Central memory CD8-positive, alpha-beta T cell (primary cell): ENCODE measurements around the gene RNF212.

Experiments used
- ATAC-seq: fragments of 150-1000 bp; cut with Tn5 transposase; replicated peaks from 2 replicates; pipeline ENCODE4 v1.10.0; 2022; ENCODE audit warnings: mild to moderate bottlenecking, moderate FRiP score, moderate number of reproducible peaks; ENCODE audit not compliant: poor library complexity, severe bottlenecking; ENCODE audit errors: extremely low read depth
- DNase-seq, 2 donors: peaks; one replicate each; pipeline ENCODE4 v3.0.0; 2021; ENCODE audit warnings: low spot score in 2 of 2
- H3K27ac Mint-ChIP-seq: one replicate; pipeline ENCODE4 v1.8.0; 2022; ENCODE audit warnings: low read depth, mild to moderate bottlenecking, moderate library complexity, mixed read lengths
- H3K27me3 Mint-ChIP-seq: one replicate; pipeline ENCODE4 v1.8.0; 2022; ENCODE audit warnings: mixed read lengths
- H3K36me3 Mint-ChIP-seq: one replicate; pipeline ENCODE4 v1.8.0; 2022; ENCODE audit warnings: mild to moderate bottlenecking, moderate library complexity, mixed read lengths; ENCODE audit not compliant: insufficient read depth
- H3K4me1 Mint-ChIP-seq: one replicate; pipeline ENCODE4 v1.8.0; 2022; ENCODE audit warnings: mixed read lengths
- H3K4me3 Mint-ChIP-seq: one replicate; pipeline ENCODE4 v1.8.0; 2022; ENCODE audit warnings: mild to moderate bottlenecking, moderate library complexity, mixed read lengths
- H3K9me3 Mint-ChIP-seq: one replicate; pipeline ENCODE4 v1.8.0; 2022; ENCODE audit warnings: mixed read lengths

The RNF212 gene, protein sequence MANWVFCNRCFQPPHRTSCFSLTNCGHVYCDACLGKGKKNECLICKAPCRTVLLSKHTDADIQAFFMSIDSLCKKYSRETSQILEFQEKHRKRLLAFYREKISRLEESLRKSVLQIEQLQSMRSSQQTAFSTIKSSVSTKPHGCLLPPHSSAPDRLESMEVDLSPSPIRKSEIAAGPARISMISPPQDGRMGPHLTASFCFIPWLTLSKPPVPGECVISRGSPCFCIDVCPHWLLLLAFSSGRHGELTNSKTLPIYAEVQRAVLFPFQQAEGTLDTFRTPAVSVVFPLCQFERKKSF

DNA sequence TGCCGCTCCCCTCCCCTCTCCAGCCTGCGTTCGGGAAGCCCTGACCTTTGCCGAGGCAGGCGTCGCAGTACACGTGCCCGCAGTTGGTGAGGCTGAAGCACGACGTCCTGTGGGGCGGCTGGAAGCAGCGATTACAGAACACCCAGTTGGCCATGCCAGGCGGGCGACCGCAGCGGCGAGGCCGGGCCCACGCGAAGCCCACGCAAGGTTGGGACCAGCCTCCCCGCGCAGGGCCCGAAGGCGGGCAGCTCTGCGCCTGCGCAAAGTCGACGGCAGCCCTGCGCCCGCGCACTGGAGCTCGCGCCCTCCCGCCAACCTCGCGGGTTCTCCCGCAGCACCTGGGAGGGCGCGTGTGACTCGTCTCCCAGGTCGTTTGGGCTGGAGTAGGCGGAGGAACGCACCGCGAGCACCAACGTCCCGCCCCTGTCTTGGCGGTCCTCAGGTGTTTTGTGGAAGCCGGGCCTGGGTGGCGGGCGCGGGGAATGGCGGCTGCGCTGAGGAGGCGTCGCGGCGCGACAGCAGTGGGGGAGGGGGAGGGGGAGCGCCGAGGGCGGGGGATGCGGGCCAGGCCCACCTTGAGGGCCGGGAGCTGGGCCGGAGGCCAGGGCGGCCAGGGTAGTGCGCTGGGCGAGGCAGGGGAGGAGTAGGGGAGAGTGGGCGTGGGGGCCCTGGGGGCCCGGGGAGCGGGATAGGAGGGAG, at the start of gene RNF212:
Gene RNF212, minus strand, starts transcription at position 254 of the 699 bp plus-strand sequence. Its CDS starts 100 bp downstream, at position 154.
- H3K9me3 Mint-ChIP-seq = no peaks in the 10 kb centered on the region
- H3K27ac Mint-ChIP-seq = no peak within 1 kb of the TSS
- peak in 1 of 2 donors; percentile 32 for DNase-seq
- peak; percentile 14 for ATAC-seq
- no peaks in the 10 kb centered on the region for H3K4me1 Mint-ChIP-seq
- peak within 1 kb of the TSS; percentile 39 for H3K4me3 Mint-ChIP-seq
- peaks cover 48% of the 10 kb centered on the region for H3K27me3 Mint-ChIP-seq
- peaks cover 2% of the 10 kb centered on the region for H3K36me3 Mint-ChIP-seq

DNA sequence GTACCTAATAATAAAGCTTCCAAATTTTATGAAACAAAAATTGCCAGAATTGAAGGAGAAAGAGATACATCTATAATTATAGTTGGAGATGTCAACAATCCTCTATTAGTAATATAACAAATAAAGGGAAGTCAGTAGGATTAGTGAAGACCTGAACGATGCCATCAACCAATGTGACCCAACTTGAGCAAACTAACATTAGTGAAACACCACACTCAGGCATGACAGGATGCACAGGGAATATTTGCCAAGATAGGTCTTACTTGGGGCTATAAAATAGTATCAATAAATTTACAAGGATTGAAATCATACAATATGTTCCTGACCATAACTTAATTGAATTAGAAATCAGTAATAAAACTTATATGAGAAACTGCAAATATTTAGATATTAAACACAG, 47.0 kb upstream of the RNF212 start:
- Mint-ChIP-seq H3K4me1 (peaks cover 6% of the 10 kb centered on the region), H3K27me3 (peaks cover 2% of the 10 kb centered on the region), H3K36me3 (peaks cover 4% of the 10 kb centered on the region), H3K9me3 (no peaks in the 10 kb centered on the region), H3K4me3 (no peak overlapping the region), H3K27ac (no peak overlapping the region)
- no peak for DNase-seq
- ATAC-seq = no peak

DNA sequence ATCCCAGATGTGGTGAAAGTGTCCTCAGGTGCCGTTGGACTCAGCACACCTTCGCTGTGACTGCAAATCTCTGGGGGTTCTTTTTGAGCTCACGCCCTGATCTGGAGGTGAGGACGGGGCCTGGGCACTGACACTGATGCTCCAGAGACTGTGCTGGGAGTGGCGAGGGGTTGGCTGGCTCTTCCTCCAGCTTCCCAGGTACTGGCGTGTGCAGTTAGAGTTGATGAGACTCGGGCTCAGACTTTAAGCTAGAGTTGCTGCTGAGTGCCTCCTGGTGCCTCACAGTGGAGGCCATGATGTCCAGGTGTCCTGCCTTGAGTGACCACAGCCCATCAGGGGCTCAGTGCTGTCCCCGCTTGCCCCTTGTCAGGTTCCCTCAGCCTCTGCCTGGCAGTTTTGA, 42.7 kb upstream of the RNF212 start:
- Mint-ChIP-seq H3K27ac (no peak overlapping the region), H3K36me3 (peaks cover 5% of the 10 kb centered on the region), H3K4me3 (no peak overlapping the region), H3K9me3 (no peaks in the 10 kb centered on the region), H3K4me1 (no peaks in the 10 kb centered on the region), H3K27me3 (peaks cover 30% of the 10 kb centered on the region)
- DNase-seq (no peak), ATAC-seq (no peak)

DNA sequence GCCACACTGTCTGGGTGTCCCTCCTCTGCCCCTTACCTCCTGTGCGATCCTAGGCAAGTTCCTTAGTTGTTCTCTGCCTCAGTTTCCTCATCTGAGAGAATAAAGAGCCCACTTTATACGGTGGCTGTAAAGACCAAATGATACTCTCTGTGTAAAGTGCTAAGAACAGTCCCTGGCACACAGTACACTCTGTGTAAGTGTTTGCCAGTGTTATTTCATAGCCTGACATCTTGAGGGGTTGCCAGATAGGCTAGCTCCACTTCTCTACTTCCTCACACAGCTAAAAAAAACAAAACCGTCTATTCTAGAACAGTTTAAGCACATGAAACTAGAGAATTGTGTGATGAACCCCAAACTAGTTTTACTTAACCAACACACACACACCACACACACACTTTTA, 42.0 kb upstream of the RNF212 start:
- H3K27ac Mint-ChIP-seq = no peak overlapping the region
- H3K9me3 Mint-ChIP-seq = no peaks in the 10 kb centered on the region
- no peaks in the 10 kb centered on the region for H3K4me1 Mint-ChIP-seq
- no peak overlapping the region for H3K4me3 Mint-ChIP-seq
- peaks cover 5% of the 10 kb centered on the region for H3K36me3 Mint-ChIP-seq
- ATAC-seq (no peak), DNase-seq (no peak)
- peaks cover 30% of the 10 kb centered on the region for H3K27me3 Mint-ChIP-seq

DNA sequence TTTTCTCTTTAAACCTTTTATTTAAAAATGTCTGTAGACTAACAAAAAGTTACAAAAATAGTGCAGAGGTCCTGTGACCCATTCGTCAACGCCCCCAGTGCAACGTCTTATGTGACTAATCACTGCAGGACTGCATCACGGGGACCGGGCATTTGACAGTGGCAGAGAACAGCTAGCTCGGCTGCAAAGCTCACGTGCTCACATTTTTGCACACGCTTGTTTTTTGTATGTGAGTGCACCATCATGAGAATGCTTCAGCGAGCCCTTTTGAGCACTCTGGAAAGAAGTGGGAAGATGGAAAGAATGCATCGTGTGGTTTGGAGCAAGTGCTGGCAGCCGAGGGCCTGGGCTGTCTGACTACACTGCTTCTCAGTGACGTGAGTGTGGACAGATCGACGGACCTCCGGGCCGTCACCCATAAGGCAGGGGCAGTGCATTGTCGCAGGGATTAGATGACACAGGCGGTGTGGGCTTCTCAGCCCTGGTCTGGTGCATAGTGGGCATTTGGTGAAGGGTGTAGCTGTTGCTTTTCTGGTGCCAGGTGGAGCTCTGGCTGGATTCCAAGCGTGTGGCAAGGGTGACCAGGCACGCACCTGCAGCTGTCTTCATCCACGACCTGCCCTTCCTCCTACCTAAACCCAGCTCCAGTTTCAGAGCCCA, 41.3 kb upstream of the RNF212 start:
- peaks cover 30% of the 10 kb centered on the region for H3K27me3 Mint-ChIP-seq
- DNase-seq (no peak), ATAC-seq (no peak)
- H3K27ac Mint-ChIP-seq = no peak overlapping the region
- peaks cover 6% of the 10 kb centered on the region for H3K36me3 Mint-ChIP-seq
- H3K4me3 Mint-ChIP-seq = no peak overlapping the region
- H3K9me3 Mint-ChIP-seq = no peaks in the 10 kb centered on the region
- no peaks in the 10 kb centered on the region for H3K4me1 Mint-ChIP-seq

DNA sequence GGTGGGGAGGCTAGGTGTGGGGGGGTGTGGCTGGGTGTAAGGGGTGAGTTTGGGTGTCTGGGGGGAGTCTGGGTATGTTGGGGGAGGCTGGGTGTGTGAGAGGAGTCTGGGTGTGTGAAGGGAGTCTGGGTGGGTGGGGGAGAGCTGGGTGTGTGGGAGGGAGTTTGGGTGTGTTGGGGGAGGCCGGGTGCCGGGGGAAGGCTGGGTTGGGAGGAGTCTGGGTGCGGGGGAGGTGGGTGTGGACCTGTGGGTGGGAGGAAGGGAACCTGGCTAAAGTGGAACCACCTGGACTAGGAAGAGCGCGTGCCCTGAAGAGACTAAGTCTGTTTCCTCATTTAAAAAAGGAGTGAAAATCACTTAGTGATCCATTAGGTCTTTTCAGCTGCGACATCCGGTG, 40.8 kb upstream of the RNF212 start:
- no peak overlapping the region for H3K4me3 Mint-ChIP-seq
- H3K36me3 Mint-ChIP-seq = peaks cover 7% of the 10 kb centered on the region
- ATAC-seq = no peak
- H3K27ac Mint-ChIP-seq = no peak overlapping the region
- no peak for DNase-seq
- no peaks in the 10 kb centered on the region for H3K4me1 Mint-ChIP-seq
- H3K9me3 Mint-ChIP-seq = no peaks in the 10 kb centered on the region
- peaks cover 30% of the 10 kb centered on the region for H3K27me3 Mint-ChIP-seq

DNA sequence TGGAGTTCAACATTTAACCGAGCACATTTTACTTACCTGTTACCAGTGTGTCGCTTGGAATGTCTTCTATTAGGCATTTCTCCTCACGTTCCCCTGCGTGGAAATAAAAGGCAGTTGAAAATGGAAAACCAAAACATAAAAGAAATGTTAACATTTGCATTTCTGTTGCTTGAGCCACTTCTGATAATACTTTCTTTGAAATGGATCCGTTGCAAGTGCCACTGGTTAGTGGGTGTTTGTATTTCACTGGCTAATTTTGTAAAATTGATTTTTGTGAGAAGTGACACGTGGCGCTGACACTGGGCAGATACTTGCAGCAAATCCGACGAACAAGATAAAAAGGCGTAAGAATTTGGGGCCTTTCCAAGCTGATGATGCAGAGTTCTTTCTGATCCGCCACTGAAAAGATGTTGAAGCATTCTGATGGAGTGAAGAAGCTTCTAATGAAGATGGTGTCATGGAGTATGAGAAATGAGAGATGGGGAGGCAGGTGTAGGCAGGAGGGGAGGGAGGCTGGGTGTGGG, 40.3 kb upstream of the RNF212 start:
- H3K4me1 Mint-ChIP-seq = no peaks in the 10 kb centered on the region
- H3K36me3 Mint-ChIP-seq = peaks cover 7% of the 10 kb centered on the region
- no peak for DNase-seq
- no peaks in the 10 kb centered on the region for H3K9me3 Mint-ChIP-seq
- H3K27me3 Mint-ChIP-seq = peaks cover 30% of the 10 kb centered on the region
- no peak overlapping the region for H3K4me3 Mint-ChIP-seq
- no peak for ATAC-seq
- no peak overlapping the region for H3K27ac Mint-ChIP-seq

DNA sequence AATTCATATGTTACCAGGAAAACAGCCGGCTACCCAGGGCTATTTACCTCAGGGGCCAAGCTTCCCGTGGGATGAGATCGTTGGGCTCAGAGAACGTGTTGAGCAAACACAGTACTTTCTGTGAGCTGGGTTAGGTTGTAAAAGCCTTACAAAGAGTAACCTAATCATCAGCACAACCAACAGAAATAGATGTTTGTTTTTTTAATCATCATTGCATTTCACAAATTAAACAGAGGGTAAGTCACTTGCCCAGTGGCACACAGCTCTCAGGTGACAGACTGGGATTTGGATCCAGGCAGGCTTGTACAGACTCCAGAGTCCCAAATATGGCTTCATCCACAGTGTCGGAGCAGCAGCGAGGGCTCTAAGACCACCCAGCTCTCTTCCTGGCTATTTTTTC, 38.9 kb upstream of the RNF212 start:
- no peak for ATAC-seq
- no peaks in the 10 kb centered on the region for H3K9me3 Mint-ChIP-seq
- peaks cover 30% of the 10 kb centered on the region for H3K27me3 Mint-ChIP-seq

DNA sequence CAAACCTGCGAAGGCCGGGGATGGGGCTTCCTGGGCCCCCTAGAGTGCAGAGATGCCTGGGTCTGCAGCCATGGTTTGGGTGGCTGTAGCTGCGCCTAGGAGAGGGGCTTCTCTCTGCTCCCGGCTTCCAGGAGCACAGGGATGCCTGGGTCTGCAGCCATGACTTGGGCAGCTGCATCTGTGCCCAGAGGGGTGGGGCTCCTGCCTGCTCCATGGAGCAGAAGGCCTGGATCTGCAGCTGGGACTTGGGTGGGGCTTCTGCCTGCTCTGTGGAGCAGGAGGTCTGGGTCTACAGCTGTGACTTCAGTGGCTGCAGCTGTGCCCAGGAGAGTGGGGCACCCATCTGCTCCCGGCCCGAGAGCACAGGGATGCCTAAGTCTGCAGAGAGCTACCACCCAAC, 38.2 kb upstream of the RNF212 start:
- no peak for ATAC-seq
- H3K4me1 Mint-ChIP-seq = no peaks in the 10 kb centered on the region

More for the DNA sequence above, 38.9 kb upstream of the RNF212 start:
- no peak for DNase-seq
- Mint-ChIP-seq H3K4me1 (no peaks in the 10 kb centered on the region), H3K27ac (no peak overlapping the region), H3K4me3 (no peak overlapping the region), H3K36me3 (peaks cover 4% of the 10 kb centered on the region)

DNA sequence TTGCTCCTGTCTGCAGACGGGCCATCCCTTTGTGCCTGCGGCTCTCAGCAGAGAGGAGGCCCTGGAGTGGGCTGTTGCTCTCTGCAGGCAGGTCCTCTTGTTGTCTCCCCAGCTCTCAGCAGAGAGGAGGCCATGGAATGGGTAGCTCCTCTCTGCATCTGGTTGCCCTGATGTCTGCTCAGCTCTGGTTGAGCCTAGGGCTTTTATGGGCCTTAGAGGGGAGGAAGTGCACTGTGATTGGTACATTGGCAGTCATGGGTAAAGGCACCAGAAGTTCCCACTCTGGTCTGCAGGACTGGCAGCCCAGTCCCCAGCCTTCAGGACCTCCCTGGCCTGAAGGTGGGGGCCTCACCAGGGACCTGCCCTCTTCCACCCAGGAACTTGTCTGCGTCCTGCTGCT, 37.5 kb upstream of the RNF212 start:
- ATAC-seq = no peak
- peaks cover 30% of the 10 kb centered on the region for H3K27me3 Mint-ChIP-seq
- H3K27ac Mint-ChIP-seq = no peak overlapping the region
- DNase-seq = no peak
- H3K4me1 Mint-ChIP-seq = no peaks in the 10 kb centered on the region
- no peak overlapping the region for H3K4me3 Mint-ChIP-seq
- peaks cover 4% of the 10 kb centered on the region for H3K36me3 Mint-ChIP-seq
- H3K9me3 Mint-ChIP-seq = no peaks in the 10 kb centered on the region

More for the DNA sequence above, 38.2 kb upstream of the RNF212 start:
- no peak for DNase-seq
- Mint-ChIP-seq H3K36me3 (peaks cover 4% of the 10 kb centered on the region), H3K9me3 (no peaks in the 10 kb centered on the region), H3K27me3 (peaks cover 30% of the 10 kb centered on the region), H3K27ac (no peak overlapping the region), H3K4me3 (no peak overlapping the region)

DNA sequence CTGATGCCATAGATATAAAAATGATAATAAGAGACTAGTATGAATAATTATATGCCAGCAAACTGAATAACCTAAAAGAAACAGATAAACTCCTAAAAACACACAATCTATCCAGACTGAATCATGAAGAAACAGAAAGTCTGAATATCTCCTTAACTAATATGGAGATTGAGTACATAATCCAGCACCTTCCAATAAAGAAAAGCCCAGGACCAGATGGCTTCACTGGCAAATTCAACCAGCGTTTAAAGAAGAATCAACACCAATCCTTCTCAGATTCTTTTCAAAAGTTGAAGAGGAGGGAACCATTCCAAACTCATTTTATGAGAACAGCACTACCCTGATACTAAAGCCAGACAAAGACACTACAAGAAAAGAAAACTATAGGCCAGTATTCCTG, 26.5 kb upstream of the RNF212 start:
- peaks cover 12% of the 10 kb centered on the region for H3K4me1 Mint-ChIP-seq
- no peaks in the 10 kb centered on the region for H3K9me3 Mint-ChIP-seq
- peaks cover 21% of the 10 kb centered on the region for H3K27me3 Mint-ChIP-seq
- DNase-seq = no peak
- H3K27ac Mint-ChIP-seq = no peak overlapping the region
- ATAC-seq = no peak
- H3K36me3 Mint-ChIP-seq = no peaks in the 10 kb centered on the region
- no peak overlapping the region for H3K4me3 Mint-ChIP-seq

DNA sequence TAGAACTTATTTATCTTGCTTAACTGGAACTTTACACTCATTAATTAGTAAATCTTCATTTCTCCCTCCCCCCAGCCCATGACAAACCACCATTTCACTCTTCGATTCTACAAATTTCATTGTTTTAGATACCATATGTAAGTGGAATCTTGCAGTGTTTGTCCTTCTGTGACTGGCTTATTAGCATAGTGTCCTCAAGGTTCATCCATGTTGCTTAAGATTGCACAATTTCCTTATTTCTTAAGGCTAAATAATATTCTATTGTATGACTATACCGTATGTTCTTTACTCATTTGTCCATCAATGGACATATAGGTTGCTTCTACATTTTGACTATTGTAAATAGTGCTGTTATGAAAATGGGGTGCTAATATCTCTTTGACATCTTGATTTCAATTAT, 24.5 kb upstream of the RNF212 start:
- DNase-seq = no peak
- peak overlapping the region; percentile 71 for H3K27ac Mint-ChIP-seq
- peaks cover 9% of the 10 kb centered on the region for H3K27me3 Mint-ChIP-seq
- H3K9me3 Mint-ChIP-seq = no peaks in the 10 kb centered on the region
- H3K36me3 Mint-ChIP-seq = no peaks in the 10 kb centered on the region
- peak overlapping the region; percentile 73 for H3K4me3 Mint-ChIP-seq
- ATAC-seq = no peak
- H3K4me1 Mint-ChIP-seq = peaks cover 12% of the 10 kb centered on the region
